RCC 7860 (cell line): ENCODE data around the gene SCUBE1.
A peak's percentile ranks its signal among the peaks of the same experiment; 100 is the strongest.

ENCODE experiments used
- DNase-seq: peaks from one replicate; pipeline ENCODE4 v3.0.0-alpha.2; 2015; ENCODE audit warnings: low spot score
- FAIRE-seq: peaks from 2 replicates; lab custom pipeline; 2012; peaks lifted over from hg19 to GRCh38; lab: Jason Lieb, UNC

Gene SCUBE1

GRCh38 chr22:43166132-43166930, 176.8 kb downstream of the SCUBE1 start:
- DNase-seq (no peak), FAIRE-seq (no peak)

GRCh38 chr22:43164636-43165035, 178.5 kb downstream of the SCUBE1 start:
- DNase-seq: no peak

GRCh38 chr22:43163241-43163795, 179.9 kb downstream of the SCUBE1 start:
- FAIRE-seq: no peak
- DNase-seq: no peak

More at GRCh38 chr22:43164636-43165035, 178.5 kb downstream of the SCUBE1 start:
- FAIRE-seq: no peak

- no peak for DNase-seq
- FAIRE-seq: no peak
Measured at GRCh38 chr22:43162412-43163150, 180.6 kb downstream of the SCUBE1 start.

GRCh38 chr22:43160497-43161126, 182.6 kb downstream of the SCUBE1 start:
- no peak for DNase-seq
- FAIRE-seq: no peak

- no peak for FAIRE-seq
Measured at GRCh38 chr22:43159484-43160178, 183.5 kb downstream of the SCUBE1 start.

GRCh38 chr22:43158778-43159483, 184.2 kb downstream of the SCUBE1 start:
- FAIRE-seq: no peak

More at GRCh38 chr22:43159484-43160178, 183.5 kb downstream of the SCUBE1 start:
- DNase-seq: no peak

GRCh38 chr22:43157874-43158546, 185.2 kb downstream of the SCUBE1 start:
- FAIRE-seq (no peak), DNase-seq (no peak)

More at GRCh38 chr22:43158778-43159483, 184.2 kb downstream of the SCUBE1 start:
- DNase-seq: no peak

- DNase-seq: no peak
- FAIRE-seq: no peak
Measured at GRCh38 chr22:43156413-43156812, 186.8 kb downstream of the SCUBE1 start.

- DNase-seq: no peak
- FAIRE-seq: no peak
Measured at GRCh38 chr22:43155789-43156188, 187.4 kb downstream of the SCUBE1 start.

- DNase-seq: no peak
Measured at GRCh38 chr22:43154887-43155536, 188.2 kb downstream of the SCUBE1 start.

GRCh38 chr22:43153899-43154298, 189.3 kb downstream of the SCUBE1 start:
- FAIRE-seq: no peak
- DNase-seq: no peak

More at GRCh38 chr22:43154887-43155536, 188.2 kb downstream of the SCUBE1 start:
- FAIRE-seq: no peak

GRCh38 chr22:43152357-43153071, 190.7 kb downstream of the SCUBE1 start:
- DNase-seq: peak; percentile 39
- no peak for FAIRE-seq

- FAIRE-seq (no peak), DNase-seq (no peak)
Measured at GRCh38 chr22:43152003-43152356, 191.2 kb downstream of the SCUBE1 start.

- no peak for FAIRE-seq
- DNase-seq: peak; percentile 17
Measured at GRCh38 chr22:43151251-43152002, 191.7 kb downstream of the SCUBE1 start, which contains the start of gene TSPO. Gene TSPO, plus strand, starts transcription at chr22:43151559. Its CDS starts 7,680 bp downstream, at chr22:43159239.

- FAIRE-seq (no peak), DNase-seq (no peak)
Measured at GRCh38 chr22:43150731-43151206, 192.4 kb downstream of the SCUBE1 start.

- DNase-seq (no peak), FAIRE-seq (no peak)
Measured at GRCh38 chr22:43148581-43148980, 194.6 kb downstream of the SCUBE1 start.
